ENCODE results near the gene MMS19.

Gene MMS19

GRCh38 chr10:97543025-97543546 lies 44.9 kb upstream of the MMS19 start:
- no peak overlapping the region for H3K27ac ChIP-seq (ENCODE audit: low read length)
- H3K9me3 ChIP-seq (ENCODE audit: insufficient read depth, low read length), result no peaks in the 10 kb centered on the region
- no peaks in the 10 kb centered on the region for H3K79me2 ChIP-seq (ENCODE audit: low read length)
- H3K27me3 ChIP-seq (ENCODE audit: low read depth, low read length), result no peaks in the 10 kb centered on the region
- no peaks in the 10 kb centered on the region for H3K36me3 ChIP-seq (replicated peaks; ENCODE audit: low read depth, low read length)
- no peak overlapping the region for H3K4me2 ChIP-seq (ENCODE audit: low read length)
- no peak overlapping the region for H3K9ac ChIP-seq (ENCODE audit: low read length)
- TF ChIP-seq EZH2phosphoT487 (IDR thresholded peaks at IDR 0.05; ENCODE audit: low read depth), result no peak
- H3K4me3 ChIP-seq (ENCODE audit: low read length), result no peak overlapping the region
- H4K20me1 ChIP-seq (ENCODE audit: insufficient read depth, low read length), result no peaks in the 10 kb centered on the region
- peaks cover 4% of the 10 kb centered on the region; the same call in 1 of the 2 replicates for H3K4me1 ChIP-seq (ENCODE audit: low read length)
- H2AFZ ChIP-seq (ENCODE audit: low read depth, low read length), result no peak overlapping the region

GRCh38 chr10:97542169-97543024 lies 44.2 kb upstream of the MMS19 start:
- H3K4me2 ChIP-seq (ENCODE audit: low read length), result no peak overlapping the region

GRCh38 chr10:97540669-97541500 lies 42.7 kb upstream of the MMS19 start:
- TF ChIP-seq EZH2phosphoT487 (IDR thresholded peaks at IDR 0.05; ENCODE audit: low read depth) (no peak), CTCF (IDR thresholded peaks at IDR 0.05; ENCODE audit: low read depth, low read length) (no peak)
- Histone ChIP-seq H4K20me1 (ENCODE audit: insufficient read depth, low read length) (no peaks in the 10 kb centered on the region), H3K36me3 (replicated peaks; ENCODE audit: low read depth, low read length) (no peaks in the 10 kb centered on the region), H3K9ac (ENCODE audit: low read length) (no peak overlapping the region), H2AFZ (ENCODE audit: low read depth, low read length) (no peak overlapping the region), H3K4me1 (ENCODE audit: low read length) (peaks cover 4% of the 10 kb centered on the region; the same call in 1 of the 2 replicates), H3K4me3 (ENCODE audit: low read length) (no peak overlapping the region), H3K27me3 (ENCODE audit: low read depth, low read length) (no peaks in the 10 kb centered on the region), H3K79me2 (ENCODE audit: low read length) (no peaks in the 10 kb centered on the region), H3K4me2 (ENCODE audit: low read length) (no peak overlapping the region), H3K9me3 (ENCODE audit: insufficient read depth, low read length) (no peaks in the 10 kb centered on the region), H3K27ac (ENCODE audit: low read length) (no peak overlapping the region)

More at GRCh38 chr10:97542169-97543024, 44.2 kb upstream of the MMS19 start:
- TF ChIP-seq CTCF (IDR thresholded peaks at IDR 0.05; ENCODE audit: low read depth, low read length), result no peak
- no peak for TF ChIP-seq EZH2phosphoT487 (IDR thresholded peaks at IDR 0.05; ENCODE audit: low read depth)
- Histone ChIP-seq H3K79me2 (ENCODE audit: low read length) (no peaks in the 10 kb centered on the region), H2AFZ (ENCODE audit: low read depth, low read length) (no peak overlapping the region), H4K20me1 (ENCODE audit: insufficient read depth, low read length) (no peaks in the 10 kb centered on the region), H3K9ac (ENCODE audit: low read length) (no peak overlapping the region), H3K4me3 (ENCODE audit: low read length) (no peak overlapping the region), H3K9me3 (ENCODE audit: insufficient read depth, low read length) (no peaks in the 10 kb centered on the region), H3K27me3 (ENCODE audit: low read depth, low read length) (no peaks in the 10 kb centered on the region), H3K27ac (ENCODE audit: low read length) (no peak overlapping the region), H3K4me1 (ENCODE audit: low read length) (peaks cover 4% of the 10 kb centered on the region; the same call in 1 of the 2 replicates), H3K36me3 (replicated peaks; ENCODE audit: low read depth, low read length) (no peaks in the 10 kb centered on the region)

- Histone ChIP-seq H3K27me3 (ENCODE audit: low read depth, low read length) (no peaks in the 10 kb centered on the region), H3K36me3 (replicated peaks; ENCODE audit: low read depth, low read length) (no peaks in the 10 kb centered on the region), H4K20me1 (ENCODE audit: insufficient read depth, low read length) (no peaks in the 10 kb centered on the region), H3K79me2 (ENCODE audit: low read length) (no peaks in the 10 kb centered on the region), H3K9ac (ENCODE audit: low read length) (no peak overlapping the region), H3K4me3 (ENCODE audit: low read length) (no peak overlapping the region), H2AFZ (ENCODE audit: low read depth, low read length) (no peak overlapping the region), H3K9me3 (ENCODE audit: insufficient read depth, low read length) (no peaks in the 10 kb centered on the region), H3K4me1 (ENCODE audit: low read length) (peaks cover 4% of the 10 kb centered on the region; the same call in 1 of the 2 replicates), H3K27ac (ENCODE audit: low read length) (no peak overlapping the region), H3K4me2 (ENCODE audit: low read length) (no peak overlapping the region)
- TF ChIP-seq EZH2phosphoT487 (IDR thresholded peaks at IDR 0.05; ENCODE audit: low read depth) (no peak), CTCF (IDR thresholded peaks at IDR 0.05; ENCODE audit: low read depth, low read length) (no peak)
These were observed 41.4 kb upstream of the MMS19 start for GRCh38 chr10:97539523-97540200.

Data from OCI-LY3 (cell line).